ENCODE data around the gene PI4K2A.
A peak's percentile ranks its signal among the peaks of the same experiment; 100 is the strongest.

Gene PI4K2A

DNA sequence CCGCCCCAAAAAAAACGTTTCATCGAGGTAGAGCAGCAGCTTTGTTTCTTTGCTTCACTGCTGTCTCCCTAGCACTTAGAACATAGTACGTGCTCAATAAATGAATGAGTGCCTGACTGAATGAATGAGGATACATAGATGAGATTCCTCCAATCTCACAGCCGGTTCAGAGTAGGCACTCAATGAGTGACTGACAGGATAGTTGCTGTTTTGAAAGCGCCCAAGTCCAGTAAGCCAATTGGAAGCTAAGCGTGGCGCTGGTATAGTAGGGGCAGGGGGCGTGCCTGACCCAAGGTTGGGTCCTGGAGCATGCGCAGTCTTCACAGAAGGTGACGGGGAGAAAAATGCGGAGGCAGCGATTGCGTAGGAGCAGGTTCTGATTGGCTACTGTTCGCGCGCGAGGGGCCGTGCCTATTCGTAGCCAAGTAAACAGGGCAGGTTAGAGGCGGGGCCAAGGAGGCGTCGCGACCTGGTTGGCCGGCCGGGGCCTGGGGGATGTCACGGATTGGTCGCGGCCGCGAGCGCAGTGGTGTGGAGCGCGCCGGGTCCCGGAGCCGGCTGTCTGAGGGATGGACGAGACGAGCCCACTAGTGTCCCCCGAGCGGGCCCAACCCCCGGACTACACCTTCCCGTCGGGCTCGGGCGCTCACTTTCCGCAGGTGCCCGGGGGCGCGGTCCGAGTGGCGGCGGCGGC, at the start of gene PI4K2A:
PI4K2A (plus strand) TSS at position 498 of the 694 bp plus-strand sequence; CDS start at position 570, 72 bp downstream.
- peak; percentile 98 for DNase-seq

DNA sequence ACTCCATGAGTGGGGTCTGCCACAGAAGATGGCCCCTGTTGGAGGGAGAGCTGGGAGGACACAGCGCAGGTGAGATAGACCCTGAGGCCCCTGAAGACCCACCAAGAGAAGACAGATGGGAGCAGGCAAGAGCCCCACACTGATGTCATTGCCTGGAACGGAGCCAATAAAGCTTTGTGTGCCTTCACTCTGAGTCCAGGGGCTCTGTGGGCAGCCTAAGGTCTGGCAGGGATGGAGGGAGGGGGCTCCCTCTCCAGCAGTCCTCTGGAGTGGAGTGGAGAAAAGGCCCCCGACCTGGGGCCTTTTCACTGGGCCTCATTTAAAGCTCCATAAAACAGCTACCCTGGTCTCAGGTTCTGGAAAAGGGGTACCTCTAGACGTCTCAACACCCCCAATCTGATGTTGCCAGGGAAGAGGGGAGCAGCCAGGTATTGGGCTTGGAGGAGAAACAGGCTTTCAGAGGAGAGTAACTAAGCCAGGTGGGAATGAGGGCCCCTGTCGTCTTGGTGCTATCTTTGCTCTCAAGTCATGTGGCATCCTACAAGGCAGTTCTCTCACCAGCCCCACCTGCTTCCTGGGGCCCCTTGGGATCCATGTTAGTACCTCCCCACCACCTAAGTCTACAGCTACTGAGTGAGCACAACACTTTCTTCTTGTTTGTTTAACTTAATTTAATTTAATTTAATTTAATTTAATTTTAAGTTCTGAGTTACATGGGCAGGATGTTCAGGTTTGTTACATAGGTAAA, 49.5 kb upstream of the PI4K2A start:
- no peak for DNase-seq

DNA sequence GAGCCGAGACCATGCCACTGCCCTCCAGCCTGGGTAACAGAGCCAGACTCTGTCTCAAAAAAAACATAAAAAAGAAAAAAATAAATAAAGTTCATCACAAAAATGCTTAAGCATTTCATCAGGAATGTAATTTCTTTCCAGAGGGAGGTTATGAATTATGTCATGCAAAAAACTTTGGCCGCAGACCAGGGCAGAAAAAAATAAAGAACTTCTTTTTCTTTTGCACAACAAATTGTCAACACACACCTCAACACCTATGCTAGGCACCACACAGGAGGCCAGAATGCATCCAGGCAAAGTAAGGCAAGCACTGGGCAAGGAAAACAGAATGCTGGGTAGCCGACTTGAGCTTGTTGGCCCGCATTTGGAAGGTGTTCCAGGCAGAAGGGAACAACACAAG, 47.0 kb upstream of the PI4K2A start:
- DNase-seq = no peak

- no peak for DNase-seq
Measured at GRCh38 chr10:97596101-97597082, 44.1 kb upstream of the PI4K2A start.

DNA sequence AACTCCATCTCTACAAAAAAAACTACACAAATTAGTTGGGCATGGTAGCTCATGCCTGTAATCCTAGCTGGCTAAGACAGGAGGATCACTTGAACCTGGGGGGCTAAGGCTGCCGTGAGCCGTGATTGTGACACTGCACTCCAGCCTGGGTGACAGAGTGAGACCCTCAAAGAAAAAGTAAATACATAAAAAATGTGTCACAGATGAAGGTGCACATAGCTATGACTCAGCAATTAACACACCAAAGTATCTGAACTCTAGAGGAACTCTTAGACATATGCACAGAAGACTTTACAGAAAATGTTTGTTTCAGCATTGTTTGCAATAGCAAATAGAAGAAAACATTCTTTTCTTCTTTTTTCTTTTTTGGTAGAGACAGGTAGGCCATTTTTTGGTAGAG, 42.7 kb upstream of the PI4K2A start:
- DNase-seq = no peak

DNA sequence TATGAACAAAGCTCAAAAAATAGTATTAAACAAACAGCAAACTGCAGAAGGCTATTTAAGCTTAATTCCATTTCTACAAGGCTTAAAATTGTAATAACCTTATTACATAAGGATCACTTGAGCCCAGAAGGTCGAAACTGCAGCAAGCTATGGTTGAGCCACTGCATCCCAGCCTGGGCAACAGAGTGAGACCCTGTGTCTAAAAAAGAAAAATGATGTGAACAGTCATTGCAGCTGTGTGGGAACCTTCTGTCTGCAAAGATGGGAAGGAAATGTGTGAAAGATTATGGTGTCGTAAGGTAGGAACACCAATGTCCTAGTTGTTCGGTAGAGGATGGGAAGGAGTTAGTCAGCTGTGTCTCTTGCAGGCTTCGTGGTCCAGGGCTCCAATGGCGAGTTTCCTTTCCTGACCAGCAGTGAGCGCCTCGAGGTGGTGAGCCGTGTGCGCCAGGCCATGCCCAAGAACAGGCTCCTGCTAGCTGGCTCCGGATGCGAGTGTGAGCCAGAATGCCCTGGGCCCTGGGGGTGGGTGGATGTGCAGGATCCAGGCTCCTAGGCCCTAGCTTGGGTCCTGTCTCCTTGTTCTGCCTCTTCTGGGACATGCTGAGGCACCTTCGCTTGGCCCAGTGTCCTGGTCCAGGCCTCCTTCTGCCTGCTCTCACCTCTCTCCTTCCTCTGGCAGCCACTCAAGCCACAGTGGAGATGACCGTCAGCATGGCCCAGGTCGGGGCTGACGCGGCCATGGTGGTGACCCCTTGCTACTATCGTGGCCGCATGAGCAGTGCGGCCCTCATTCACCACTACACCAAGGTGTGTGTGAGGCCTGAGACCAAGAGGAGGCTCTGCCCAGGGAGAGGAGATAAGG, 41.8 kb upstream of the PI4K2A start:
- DNase-seq = no peak

GRCh38 chr10:97599272-97599619, 41.2 kb upstream of the PI4K2A start:
- no peak for DNase-seq

GRCh38 chr10:97600616-97601015, 39.9 kb upstream of the PI4K2A start:
- no peak for DNase-seq

GRCh38 chr10:97601268-97602215, 38.9 kb upstream of the PI4K2A start:
- DNase-seq = no peak

DNA sequence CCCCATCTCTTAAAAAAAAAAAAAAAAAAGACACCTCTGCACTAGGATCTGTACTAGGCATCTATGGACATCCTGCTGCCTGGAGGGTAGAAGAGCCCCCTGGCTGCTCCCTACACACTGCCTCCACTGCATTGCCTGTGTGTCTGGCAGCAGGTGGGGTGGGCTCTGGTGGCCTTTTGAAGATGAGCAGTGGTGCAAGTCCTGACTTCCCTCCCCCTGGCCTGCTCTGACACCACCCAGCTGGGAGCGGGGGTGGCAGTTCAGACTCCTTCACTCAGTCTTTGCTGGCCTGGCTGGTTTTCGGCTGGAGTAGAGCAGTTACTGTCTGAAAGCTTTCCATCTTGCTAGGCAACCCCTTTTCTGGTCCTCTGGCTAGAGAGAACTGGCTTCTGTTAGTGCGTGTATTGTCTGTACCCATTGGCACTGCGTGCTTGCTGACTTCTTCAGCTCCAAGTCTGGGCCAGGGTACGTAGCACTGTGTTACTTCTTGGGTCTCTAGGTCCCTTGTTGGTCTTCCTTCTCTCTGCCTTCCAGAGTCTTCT, 33.3 kb upstream of the PI4K2A start:
- no peak for DNase-seq

GRCh38 chr10:97608991-97609561, 31.4 kb upstream of the PI4K2A start:
- DNase-seq = no peak

DNA sequence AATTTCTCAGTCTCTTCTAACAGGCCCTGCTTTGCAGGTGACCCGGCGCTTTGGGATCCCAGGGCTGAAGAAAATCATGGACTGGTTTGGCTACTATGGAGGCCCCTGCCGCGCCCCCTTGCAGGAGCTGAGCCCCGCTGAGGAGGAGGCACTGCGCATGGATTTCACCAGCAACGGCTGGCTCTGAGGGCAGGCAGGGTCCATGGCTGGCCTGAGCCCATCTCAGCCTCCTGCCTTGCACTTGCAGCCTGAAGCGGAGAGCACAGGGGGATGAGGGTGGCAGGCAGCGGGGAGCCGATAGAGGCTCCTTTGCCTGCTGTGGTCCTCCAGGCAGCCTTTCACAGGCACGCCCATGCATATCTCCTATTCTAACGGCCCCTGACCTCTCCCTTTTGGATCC, 29.0 kb upstream of the PI4K2A start:
- DNase-seq = no peak

DNA sequence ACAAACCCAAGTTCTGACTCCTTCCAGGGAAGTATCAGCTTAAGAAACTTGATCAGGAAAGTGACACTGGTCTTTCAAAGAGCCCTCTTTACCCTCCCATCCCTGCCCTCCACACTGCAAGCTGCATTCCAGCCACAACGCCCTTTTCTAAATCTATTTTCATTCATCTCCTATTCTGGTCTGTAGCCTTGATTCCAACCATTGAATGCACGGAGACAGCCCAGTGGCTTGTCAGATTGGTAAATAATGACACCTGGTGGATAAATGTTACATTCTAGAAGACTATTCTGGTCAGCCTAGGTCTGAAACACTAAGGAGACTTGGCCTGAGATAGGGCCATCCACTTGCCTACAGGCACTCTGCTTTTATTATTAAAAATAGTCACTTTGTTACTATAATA, 28.1 kb upstream of the PI4K2A start:
- DNase-seq = no peak

DNA sequence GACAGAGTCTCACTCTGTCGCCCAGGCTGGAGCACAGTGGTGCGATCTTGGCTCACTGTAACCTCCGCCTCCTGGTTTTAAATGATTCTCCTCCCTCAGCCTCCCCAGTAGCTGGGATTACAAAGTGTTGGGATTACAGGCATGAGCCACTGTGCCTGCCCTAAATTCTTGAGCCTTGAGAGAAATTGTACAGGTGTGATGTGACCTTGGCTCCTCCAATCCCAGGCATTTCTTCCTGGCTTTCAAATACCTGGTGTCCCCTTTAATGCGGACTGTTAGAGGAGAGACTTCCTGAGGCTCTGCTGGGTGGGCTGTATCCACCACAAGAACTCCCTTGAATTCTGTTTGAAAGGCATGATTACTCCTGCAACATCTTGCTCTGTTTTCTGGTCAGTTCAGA, 22.2 kb upstream of the PI4K2A start:
- no peak for DNase-seq

DNA sequence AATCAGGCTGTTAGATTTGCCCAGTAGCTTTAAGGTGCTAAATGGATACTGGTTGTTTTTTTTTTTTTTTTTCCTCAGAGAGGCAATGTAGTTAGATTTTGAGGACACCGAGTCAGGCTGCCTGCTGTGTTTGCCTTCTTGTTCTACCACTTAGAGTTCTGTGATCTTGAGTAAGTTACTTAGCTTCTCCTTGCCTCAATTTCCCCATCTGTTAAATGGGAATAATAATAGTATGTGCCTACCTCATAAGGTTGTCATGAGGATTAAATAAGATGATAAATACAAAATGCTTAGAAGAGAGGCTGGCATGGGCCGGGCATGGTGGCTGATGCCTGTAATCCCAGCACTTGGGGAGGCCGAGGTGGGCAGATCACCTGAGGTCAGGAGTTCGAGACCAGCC, 21.7 kb upstream of the PI4K2A start:
- DNase-seq = no peak

GRCh38 chr10:97623277-97623676, 17.2 kb upstream of the PI4K2A start:
- no peak for DNase-seq

DNA sequence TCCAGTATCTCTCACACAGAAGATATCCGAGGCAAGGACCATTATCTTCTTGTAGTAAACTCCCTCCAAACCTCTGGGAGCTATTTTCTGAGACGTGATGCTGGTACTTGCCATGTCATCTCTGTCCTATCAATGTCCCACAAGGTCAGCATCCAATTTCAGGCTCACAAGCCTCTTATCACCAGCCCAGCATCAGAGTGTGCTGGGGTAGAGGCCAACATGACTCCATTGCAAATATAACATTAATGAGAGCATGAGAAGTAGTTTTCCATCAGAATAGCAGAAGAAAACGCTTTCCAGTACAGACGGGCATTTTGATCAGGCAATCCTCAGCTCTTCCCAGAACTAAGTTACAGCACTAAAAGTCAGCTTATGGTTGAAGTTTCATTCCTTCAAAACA, 12.7 kb upstream of the PI4K2A start:
- DNase-seq = no peak

DNA sequence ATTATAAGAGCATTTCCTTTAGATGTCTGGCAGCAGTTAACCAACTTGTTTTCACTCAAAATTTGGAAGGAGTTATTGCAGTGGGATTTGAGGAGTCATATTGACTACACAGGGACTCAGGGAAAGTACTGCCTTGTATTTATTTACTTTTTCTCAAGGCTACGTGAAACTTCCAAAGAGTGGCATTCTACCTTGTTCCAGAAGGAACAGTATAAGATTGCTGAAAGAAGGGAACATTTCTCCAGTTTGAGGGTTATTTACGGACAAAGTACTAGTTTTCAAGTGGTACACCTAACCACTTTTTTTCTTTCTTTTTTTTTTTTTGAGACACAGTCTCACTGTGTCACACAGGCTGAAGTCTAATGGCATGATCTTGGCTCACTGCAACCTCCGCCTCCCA, 12.2 kb upstream of the PI4K2A start:
- no peak for DNase-seq

GRCh38 chr10:97629289-97629688, 11.2 kb upstream of the PI4K2A start:
- no peak for DNase-seq

- DNase-seq = no peak
Measured at GRCh38 chr10:97631098-97631497, 9.4 kb upstream of the PI4K2A start.

All from NCI-H510A (cell line).